ENCODE measurements around the gene CRYAB.

CRYAB gene, protein sequence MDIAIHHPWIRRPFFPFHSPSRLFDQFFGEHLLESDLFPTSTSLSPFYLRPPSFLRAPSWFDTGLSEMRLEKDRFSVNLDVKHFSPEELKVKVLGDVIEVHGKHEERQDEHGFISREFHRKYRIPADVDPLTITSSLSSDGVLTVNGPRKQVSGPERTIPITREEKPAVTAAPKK

DNA sequence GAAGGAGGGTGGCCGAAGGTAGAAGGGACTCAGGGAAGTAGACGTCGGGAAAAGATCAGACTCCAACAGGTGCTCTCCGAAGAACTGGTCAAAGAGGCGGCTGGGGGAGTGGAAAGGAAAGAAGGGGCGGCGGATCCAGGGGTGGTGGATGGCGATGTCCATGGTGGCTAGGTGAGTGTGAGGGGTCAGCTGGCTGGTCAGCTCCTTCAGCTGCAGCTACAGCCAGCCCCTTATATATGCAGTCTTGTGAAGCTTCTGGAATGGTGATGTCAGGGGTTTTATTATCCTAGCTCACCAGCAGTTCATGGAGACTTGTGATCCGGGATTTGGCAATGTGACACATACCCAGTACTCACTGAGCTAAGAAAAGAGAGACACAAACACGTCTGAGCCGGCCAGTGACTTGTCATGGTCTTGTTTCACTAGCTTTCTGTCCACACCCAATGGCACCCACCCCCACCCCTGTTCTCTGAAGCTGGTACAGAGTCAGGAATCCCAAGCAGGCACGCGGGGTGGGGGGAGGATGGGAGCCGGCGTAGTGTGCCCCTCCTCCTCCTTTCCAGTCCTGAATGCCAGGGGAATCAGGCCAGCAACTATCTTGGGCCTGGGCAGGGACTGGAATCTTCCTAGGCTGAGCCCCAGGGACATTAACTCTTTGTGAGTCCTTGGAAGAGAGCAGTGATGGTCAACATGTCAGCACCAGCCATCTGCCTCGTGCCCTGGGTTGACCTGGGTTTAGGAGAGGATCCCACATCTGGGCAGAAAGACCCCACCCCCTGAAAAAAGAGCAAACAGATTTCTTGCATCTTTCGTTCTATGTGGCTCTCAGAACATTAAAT lies at the start of gene CRYAB:
CRYAB (minus strand) TSS at position 208 of the 839 bp plus-strand sequence; CDS start at position 162, 46 bp downstream.
- DNase-seq: no peak

DNA sequence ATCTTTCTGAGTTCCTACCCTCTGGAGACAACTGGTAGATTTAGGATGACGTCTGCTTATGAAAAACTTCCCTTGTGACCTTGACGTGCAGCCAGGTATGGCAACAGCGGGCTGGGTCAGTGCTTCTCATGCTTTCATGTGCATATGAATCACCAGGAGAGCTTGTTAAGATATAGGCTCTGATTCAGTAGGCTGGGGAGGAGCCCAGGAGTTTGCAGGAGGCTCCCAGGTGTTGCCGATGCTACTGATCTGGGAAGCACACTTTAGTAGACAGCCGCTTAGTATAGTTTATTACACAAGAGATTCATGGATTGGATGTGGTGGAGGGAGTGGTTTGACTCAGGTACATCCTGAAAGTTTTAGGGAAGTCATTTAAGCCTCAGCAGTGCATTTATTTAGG lies 49.3 kb upstream of the CRYAB start:
- no peak for DNase-seq

DNA sequence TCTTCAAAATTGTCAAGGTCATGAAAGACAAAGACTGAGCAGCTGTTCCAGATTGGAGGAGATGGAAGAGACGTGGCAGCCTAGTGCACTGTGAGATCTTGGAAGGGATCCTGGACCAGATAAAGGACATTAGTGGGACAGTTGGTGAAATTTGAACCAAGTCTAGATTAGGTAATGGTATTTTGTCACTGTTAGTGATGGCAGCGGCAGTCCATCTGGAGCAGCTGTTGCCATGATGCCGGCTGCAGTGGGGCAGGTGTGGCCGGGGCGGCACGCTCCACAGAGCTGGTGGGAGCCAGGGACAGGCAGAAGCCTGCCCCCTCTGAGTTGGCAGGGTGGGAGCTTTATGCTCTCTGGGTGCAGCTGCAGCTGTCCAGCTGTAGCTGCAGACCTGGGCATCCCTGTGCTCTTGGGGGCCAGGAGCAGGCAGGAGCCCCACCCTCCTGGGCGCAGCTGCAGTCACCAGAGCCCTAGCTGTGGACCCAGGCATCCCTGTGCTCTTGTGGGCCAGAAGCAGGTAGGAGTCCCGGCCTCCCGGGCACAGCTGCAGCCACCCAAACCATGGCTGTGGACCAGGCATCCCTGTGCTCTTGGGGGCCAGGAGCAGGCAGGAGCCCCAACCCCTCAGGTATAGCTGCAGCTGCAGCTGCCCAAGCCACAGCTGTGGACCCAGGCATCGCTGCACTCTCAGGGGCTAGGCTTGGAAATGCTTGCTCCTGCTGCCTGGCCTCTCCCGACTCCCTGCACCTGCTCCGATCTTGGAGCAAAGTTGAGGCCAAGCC lies 46.3 kb upstream of the CRYAB start:
- peak; percentile 36 for DNase-seq

DNA sequence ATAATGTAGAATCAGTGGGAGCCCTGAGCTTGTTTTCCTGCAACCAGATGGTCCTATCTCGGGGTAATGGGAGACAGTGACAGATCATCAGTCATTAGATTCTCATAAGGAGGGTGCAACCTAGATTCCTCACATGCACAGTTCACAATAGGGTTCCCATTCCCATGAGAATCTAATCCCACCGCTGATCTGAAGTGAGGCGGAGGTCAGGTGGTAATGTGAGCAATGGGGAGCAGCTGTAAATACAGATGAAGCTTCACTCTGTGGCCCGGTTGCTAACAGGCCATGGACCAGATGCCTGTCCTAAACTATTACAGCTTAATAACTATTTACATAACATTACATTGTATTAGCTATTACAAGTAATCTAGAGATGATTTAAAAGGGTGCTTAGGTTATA lies 42.6 kb upstream of the CRYAB start:
- DNase-seq: no peak

DNA sequence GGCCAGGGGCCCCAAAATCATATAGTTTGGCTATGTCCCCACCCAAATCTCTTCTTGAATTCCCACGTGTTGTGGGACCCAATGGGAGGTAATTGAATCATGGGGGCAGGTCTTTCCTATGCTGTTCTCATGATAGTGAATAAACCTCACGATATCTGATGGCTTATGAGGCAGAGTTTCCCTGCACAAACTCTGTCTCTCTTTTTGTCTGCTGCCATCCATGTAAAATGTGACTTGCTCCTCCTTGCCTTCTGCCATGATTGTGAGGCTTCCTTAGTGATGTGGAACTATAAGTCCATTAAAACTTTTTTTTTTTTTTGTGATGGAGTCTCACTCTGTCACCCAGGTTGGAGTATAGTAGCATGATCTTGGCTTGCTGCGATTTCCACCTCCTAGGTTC lies 40.0 kb upstream of the CRYAB start:
- no peak for DNase-seq

DNA sequence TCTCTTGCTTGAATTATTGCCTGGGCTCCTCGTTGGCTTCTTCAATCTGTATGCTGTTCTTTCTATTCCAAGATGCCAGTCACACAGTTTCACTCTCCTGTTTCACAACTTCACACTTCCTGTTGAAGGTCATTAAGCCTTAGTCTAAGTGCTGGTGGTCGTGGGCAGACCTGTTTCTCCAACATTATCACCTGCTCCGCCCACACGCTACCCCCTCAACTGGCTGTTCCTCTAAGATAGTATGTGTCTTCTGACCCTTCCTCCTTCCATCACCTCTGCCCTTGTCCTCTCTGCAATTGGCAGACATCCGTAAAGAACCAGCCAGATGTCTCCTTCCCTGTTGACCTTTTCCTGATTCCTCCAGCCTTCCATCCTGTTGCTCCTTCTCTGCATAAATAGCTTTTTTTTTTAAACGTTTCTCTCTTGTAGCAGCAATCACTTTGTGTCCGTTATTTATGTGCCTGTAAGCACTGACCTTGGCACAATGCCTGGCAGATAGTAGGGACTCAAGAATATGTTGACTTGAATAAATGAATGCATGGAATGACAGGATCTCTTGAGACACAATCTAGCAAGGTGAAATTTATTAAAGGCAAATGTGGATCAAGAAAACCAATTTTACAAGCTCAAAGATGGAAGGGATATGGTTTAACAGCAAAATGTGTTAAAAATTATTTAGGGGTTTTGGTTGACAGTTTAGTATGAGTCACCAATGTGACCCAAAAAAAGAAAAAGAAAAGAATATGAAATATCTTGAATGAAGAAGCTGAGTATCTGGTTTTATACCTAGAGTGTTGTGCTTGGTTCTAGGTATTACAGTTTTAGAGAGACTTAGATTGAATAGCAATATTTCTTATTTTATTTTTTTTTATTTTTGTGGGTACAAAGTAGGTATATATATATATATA lies 38.2 kb upstream of the CRYAB start:
- no peak for DNase-seq

DNA sequence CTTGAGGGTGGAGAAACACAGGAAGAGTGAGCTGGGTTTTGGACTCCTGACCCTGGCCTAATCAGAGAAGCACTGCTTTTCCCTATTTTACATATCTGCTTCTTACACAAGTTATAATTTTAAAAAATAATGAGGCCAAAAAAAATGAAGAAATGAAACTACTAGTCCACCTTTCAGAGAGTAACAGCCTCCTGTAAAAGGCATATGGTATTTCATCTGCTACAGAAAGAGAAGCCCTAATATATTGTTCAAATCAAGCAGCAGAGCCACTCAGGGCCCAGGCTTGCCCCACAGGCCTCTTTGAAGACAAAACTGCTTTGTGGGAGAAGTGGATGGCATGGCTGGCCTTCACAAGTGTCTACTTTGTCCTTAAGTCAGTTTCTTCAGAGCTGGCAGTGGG lies 35.6 kb upstream of the CRYAB start:
- DNase-seq: no peak

DNA sequence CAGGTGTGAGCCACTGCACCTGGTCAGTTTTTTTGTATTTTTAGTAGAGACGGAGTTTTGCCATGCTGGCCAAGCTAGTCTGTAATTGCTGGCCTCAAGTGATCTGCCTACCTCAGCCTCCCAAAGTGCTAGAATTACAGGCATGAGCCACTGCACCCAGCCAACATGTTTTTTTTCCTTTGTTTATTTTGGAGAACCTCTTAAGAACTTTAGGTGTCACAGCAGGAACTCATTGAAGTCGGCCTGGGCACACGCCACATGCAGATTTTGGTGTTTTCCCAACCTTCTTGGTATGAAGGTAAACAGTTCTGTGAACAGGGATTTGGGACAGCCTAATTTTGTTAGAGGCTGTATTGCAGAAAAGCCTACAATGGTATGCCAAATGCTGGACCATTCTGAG lies 34.9 kb upstream of the CRYAB start:
- DNase-seq: no peak

DNA sequence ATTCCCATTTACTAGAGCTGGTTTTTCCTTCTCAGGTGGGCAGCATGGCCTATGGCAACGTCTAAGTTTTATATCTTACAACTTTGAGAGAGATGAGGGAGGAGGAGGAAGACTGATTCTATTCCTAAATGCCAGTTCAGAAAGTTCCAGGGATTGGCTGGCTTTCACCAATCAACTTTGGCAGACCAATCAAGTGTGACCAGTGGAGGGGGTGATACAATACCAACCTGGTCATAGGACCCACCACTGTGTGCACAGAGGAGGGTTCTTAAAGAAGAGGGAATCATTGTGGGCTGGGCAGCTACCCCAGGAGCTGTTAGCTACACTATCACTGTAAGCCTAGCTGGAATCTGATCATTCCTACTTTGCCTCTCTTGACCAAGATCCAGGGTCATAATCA lies 33.6 kb upstream of the CRYAB start:
- no peak for DNase-seq

DNA sequence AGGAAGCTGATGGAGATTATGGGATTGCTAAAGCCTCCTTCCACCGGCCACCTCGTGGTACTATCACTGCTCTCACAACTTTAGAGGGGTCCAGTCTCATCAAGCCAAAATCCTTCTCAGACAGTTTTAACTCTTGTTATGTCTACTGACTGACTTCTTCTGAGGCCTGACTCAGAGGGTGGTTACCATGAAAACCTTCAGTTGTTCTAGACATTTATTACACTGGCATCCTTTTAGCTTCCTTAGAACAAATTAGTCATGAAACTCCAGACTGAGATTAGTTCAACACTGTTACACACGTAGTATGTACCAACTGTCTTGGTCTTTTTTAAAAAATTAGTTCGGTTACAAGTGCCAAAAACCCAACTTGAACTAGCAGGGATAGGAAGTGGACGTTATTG lies 33.1 kb upstream of the CRYAB start:
- DNase-seq: no peak

DNA sequence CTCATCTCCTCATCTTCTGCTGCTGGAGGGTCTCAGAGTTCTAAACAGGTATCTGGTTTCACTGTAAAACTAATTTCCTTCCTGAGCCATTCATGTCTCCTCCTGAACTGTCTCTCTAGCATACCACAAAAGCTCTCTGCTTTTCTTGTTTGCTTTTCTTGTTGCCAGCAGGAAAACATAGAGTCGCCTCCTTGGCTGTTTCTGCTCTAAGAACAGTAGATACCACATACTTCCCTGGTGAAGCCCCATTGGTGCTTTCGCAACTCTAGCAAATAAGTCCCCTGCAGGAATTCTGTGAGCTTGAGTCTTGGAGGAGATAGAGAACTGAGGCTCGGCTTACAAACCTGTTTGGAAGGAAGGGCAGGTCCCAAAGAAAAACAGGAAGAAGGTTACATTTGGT lies 32.6 kb upstream of the CRYAB start:
- DNase-seq: no peak

DNA sequence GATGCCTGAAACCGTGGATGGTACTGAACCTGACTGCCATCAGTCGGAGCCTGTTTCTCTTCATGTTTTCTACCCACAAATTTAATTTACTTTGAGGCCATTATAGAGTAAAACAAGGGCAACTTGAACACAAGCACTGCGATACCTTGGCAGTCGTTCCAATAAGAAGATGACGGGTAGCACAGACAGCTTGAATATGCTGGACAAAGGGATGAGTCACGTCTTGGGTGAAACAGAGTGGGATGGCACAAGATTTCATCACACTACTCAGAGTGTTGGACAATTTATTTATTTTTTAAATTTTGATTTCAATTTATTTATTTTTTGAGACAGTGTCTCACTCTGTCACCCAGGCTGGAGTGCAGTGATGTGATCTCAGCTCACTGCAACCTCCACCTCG lies 31.3 kb upstream of the CRYAB start:
- no peak for DNase-seq

DNA sequence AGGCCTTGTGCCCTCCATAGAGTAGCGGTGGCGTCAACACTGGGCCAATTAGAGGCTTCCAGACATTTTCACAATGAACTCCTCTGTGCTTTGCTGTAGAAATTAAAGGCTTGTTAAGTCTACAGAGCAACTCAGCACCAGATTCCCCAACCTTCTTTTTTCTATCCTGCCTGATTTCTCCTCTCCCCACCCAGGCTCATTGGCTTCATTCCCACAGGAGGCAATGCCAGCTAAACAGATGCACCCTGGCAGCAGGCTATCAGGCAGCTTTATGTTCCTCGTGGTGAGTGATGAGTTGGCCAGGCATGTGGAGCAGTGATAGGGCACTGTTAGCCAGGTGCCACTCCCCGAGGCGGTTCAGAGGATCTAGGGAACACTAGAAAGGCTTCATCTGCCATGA lies 30.4 kb upstream of the CRYAB start:
- DNase-seq: no peak

DNA sequence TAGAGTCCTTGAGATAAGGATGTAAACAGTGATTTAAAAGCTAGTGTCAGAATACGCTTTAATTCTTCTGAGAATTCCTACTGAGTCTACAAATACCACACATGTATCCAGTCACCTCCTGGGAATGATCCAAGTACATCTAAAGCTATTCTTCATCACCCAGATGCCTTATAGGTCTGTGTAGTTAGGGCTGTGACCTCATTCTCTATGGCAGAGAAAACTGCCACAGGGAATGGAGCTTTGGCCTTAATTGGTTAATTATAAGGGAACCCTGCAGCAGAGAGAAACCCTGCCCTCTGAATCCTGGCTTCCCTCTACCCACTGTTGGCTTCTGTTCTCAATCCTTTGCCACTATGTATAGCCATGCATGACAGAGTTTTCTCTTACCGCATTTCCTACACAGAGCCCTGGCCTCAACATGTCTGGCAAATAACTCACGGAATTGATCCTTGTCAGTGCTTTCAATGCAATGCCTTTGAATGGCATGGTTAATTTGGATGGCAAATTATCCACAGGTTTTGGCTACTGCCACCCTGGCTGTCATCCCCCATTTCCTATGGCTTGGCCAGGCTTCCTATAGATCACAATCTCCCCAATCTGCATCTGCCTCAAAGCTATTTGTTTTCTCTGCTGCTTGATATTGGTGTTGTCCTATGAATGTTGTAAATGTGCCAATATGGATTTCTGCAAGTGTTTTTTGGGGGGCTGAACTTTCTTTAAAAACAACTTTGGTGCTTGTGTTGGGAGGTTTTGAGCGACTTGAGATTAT lies 28.4 kb upstream of the CRYAB start:
- no peak for DNase-seq

DNA sequence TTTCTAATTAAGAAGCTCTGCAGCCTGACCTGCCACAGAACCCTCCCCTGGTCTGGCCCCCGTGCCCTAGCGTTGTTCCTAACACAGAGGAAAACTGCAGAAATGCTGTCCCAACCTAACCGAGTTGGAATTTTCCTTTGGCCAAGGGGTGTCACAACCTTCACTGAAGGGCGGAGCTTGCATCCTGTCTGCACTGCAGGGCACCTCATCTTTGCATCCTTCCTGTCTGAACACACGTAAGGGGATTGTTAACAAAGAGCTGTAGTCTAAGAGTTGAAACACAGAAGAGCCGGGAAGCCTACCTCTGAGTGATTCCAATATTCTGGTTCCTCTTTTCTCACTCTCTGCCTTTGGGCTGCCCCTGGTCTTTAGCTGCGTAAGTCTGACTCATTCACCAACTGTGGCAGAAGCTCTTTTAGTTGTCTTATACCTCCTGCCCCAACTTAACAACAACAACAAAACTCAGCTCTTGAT lies 27.2 kb upstream of the CRYAB start:
- no peak for DNase-seq

DNA sequence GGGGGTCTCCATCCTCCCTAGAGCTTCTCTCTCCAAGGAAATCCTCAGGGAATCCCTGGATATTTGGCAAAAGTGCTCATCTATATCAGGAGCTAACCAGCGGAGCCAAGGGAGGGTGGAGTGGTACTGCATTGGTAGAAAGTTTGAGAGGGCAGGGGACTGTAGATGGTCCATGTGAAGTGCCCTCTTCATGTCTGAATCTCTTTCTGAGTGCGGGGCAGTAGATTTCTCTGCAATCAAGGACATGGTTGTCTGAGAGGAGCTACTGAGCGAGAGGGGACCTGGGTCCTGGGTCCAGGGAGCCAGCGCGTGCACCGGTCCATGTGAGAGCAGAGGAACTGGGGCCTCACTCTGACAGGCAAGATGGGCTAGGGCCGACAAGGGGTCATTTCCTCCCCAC lies 26.3 kb upstream of the CRYAB start:
- DNase-seq: no peak

DNA sequence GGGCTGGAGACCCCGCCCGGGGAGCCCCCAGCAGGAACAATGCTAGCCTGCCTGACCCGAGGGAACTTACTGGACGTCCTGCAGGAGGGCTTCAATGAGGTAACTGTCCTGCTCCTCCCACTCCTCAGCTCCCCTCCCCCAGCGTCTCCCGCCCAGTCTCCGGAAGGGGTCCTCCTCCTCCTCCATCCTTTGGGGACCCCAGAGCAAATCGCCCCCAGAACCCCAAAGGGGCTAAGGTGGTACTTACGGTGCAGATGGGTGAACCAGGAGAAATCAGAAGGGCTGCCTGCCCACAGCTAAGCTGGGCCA lies 25.8 kb upstream of the CRYAB start:
- no peak for DNase-seq

DNA sequence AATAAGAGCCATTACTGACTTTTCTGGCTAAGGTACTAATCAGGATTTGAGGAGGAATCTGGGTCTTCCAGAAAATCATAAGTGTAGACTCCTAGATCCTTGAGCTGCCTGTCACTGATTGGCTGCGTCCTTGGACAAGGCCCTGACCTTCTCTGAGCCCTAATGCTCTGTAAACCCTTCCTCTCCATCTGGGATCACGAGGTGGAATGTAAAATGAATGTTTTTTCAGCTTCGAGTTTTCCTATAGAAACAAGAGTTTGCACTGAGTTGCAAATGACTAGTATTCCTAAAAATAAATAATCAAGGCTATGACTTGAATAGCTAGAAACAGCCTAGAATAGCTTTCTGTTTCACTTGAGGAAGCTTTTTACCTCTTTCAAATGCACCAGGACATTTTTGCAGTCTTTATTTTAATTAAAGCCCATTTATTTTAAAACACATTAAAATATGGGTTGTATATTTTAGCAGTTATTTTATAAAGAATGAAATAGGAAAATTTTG lies 24.5 kb upstream of the CRYAB start:
- no peak for DNase-seq

DNA sequence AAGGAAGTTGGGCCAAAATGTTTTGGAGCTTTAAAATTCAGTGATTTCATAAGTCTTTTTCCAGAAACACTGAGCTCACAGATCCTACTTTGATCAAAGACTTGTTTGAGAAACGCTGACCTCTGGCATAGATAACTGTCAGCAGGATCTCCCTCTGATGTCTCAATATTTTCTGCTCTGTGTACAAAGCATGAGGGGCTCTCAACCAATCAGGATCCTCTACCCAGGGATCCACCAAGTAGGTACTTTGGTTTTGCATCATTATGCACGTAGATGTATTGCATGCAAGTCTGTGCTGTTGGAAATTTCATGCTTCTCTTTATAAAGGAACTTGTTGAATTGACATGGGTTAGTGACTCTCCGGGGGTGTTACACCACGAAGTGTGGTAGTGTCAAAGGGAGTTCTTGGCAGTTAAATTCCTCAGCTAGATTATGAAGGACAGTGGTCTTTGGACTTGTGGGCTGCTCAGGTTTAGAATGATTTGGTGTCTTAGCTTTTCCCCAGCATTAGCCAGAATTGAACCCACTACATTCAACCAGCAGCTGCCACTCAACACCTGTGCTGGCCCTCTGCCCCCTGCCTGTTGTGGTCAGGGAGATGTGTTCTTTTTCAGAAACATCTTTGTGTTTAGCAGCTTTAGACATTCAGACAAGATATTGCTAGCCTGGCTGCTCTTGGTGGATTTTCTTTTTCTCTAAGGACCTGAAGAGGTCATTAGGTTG lies 23.9 kb upstream of the CRYAB start:
- no peak for DNase-seq

DNA sequence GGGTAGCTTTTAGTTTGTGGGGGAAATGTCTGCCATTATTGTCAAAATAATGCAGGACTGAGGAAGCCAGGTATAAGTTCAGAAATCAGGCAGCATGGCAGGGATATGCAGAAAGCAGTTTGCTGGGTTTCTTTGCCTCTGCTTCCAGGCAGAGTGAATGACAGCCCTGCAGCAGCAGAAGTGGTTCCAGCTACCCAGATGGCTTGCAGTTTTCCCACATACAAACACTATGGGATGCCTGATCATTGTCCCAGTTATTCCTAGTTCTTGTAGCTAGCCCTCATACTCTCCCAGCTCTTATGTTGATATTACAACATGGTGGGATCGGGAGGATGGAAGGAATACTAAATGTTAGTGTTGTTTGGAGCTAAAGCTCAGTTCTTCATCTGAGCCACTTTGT lies 22.7 kb upstream of the CRYAB start:
- DNase-seq: no peak

DNA sequence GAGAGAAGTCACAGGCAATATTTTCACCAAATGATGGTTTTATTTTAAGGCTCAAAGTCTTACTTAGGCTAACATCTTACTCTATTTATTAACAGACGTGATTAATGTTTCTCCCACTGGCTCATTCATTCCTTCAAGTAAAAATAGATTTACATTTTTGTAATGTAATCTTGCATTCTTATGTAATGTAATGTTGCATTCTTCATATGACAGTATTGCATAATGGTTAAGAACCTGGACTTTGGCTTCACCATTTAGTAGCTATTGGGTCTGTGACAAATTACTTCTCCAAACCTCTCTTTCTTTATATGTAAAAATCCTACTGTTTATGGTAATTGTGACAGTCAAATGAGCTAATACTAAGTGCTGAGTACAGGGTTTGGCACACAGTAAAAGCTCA lies 22.3 kb upstream of the CRYAB start:
- DNase-seq: no peak

Data from NCI-H524 treated with DMSO at 0.1 percent for 48 hours (cell line).